IPS-18c (cell line): Measurements from ENCODE around the gene KCNJ16.

Experiments used
- H3K4me3 ChIP-seq: 2 replicates; pipeline ENCODE4 v1.7.0; 2013; ENCODE audit warnings: low read depth, mild to moderate bottlenecking, low read length, moderate library complexity; ENCODE audit not compliant: insufficient read depth
- H3K9me3 ChIP-seq: one replicate; pipeline ENCODE4 v1.6.1; 2013; ENCODE audit warnings: mild to moderate bottlenecking, low read length, moderate library complexity; ENCODE audit not compliant: control insufficient read depth, insufficient read depth

The KCNJ16 gene

GRCh38 chr17:70134777-70135176 lies 59.8 kb downstream of the KCNJ16 start:
- Histone ChIP-seq H3K4me3 (no peak overlapping the region), H3K9me3 (no peaks in the 10 kb centered on the region)

GRCh38 chr17:70136131-70136530 lies 61.1 kb downstream of the KCNJ16 start:
- H3K4me3 ChIP-seq = no peak overlapping the region
- H3K9me3 ChIP-seq = no peaks in the 10 kb centered on the region

- Histone ChIP-seq H3K4me3 (no peak overlapping the region), H3K9me3 (no peaks in the 10 kb centered on the region)
Measured at GRCh38 chr17:70137451-70138230, 62.6 kb downstream of the KCNJ16 start.

- H3K4me3 ChIP-seq = no peak overlapping the region
- H3K9me3 ChIP-seq = no peaks in the 10 kb centered on the region
Measured at GRCh38 chr17:70138291-70138865, 63.4 kb downstream of the KCNJ16 start.

GRCh38 chr17:70139449-70139993 lies 64.5 kb downstream of the KCNJ16 start:
- H3K9me3 ChIP-seq = no peaks in the 10 kb centered on the region

GRCh38 chr17:70144260-70144846 lies 69.3 kb downstream of the KCNJ16 start:
- no peaks in the 10 kb centered on the region for H3K9me3 ChIP-seq
- H3K4me3 ChIP-seq = no peak overlapping the region

More at GRCh38 chr17:70139449-70139993, 64.5 kb downstream of the KCNJ16 start:
- H3K4me3 ChIP-seq = no peak overlapping the region

GRCh38 chr17:70153210-70153609 lies 78.2 kb downstream of the KCNJ16 start:
- Histone ChIP-seq H3K9me3 (no peaks in the 10 kb centered on the region), H3K4me3 (no peak overlapping the region)

- Histone ChIP-seq H3K4me3 (no peak overlapping the region), H3K9me3 (no peaks in the 10 kb centered on the region)
Measured at GRCh38 chr17:70157151-70157550, 82.1 kb downstream of the KCNJ16 start.

- no peak overlapping the region for H3K4me3 ChIP-seq
- no peaks in the 10 kb centered on the region for H3K9me3 ChIP-seq
Measured at GRCh38 chr17:70158180-70158579, 83.2 kb downstream of the KCNJ16 start.

GRCh38 chr17:70158591-70158990 lies 83.6 kb downstream of the KCNJ16 start:
- H3K9me3 ChIP-seq = no peaks in the 10 kb centered on the region

GRCh38 chr17:70159980-70160379 lies 85.0 kb downstream of the KCNJ16 start:
- Histone ChIP-seq H3K9me3 (no peaks in the 10 kb centered on the region), H3K4me3 (no peak overlapping the region)

More at GRCh38 chr17:70158591-70158990, 83.6 kb downstream of the KCNJ16 start:
- no peak overlapping the region for H3K4me3 ChIP-seq

- no peaks in the 10 kb centered on the region for H3K9me3 ChIP-seq
- H3K4me3 ChIP-seq = no peak overlapping the region
Measured at GRCh38 chr17:70161519-70161918, 86.5 kb downstream of the KCNJ16 start.

- no peak overlapping the region for H3K4me3 ChIP-seq
- H3K9me3 ChIP-seq = no peaks in the 10 kb centered on the region
Measured at GRCh38 chr17:70165383-70165782, 90.4 kb downstream of the KCNJ16 start.

GRCh38 chr17:70166615-70167014 lies 91.6 kb downstream of the KCNJ16 start:
- Histone ChIP-seq H3K9me3 (no peaks in the 10 kb centered on the region), H3K4me3 (no peak overlapping the region)

- Histone ChIP-seq H3K4me3 (peak overlapping the region; percentile 82), H3K9me3 (no peaks in the 10 kb centered on the region)
Measured at GRCh38 chr17:70168044-70168976, 93.3 kb downstream of the KCNJ16 start.

GRCh38 chr17:70168977-70169708 lies 94.1 kb downstream of the KCNJ16 start, which contains the start of gene KCNJ2:
Gene KCNJ2 (plus strand): TSS chr17:70169532. CDS start chr17:70175040, 5,508 bp downstream.
- peak within 1 kb of the TSS; percentile 82 for H3K4me3 ChIP-seq

More at GRCh38 chr17:70168977-70169708, 94.1 kb downstream of the KCNJ16 start, which contains the start of gene KCNJ2:
- H3K9me3 ChIP-seq = no peaks in the 10 kb centered on the region
